Natural killer cell (primary cell): ENCODE data around the gene TXNDC11. TPM values are rescaled to one million over a fixed set of nuclear protein-coding genes. Genes with fewer than 3 reads are reported as not detected.
A peak's percentile ranks its signal among the peaks of the same experiment; 100 is the strongest.

ENCODE experiments used
- ATAC-seq, 3 donors: fragments of 150-1000 bp in 2 of 3; fragments of 200-7000 bp in 1 of 3; cut with Tn5 transposase; 1 replicate in 1 of 3; 2 replicates in 2 of 3; pipeline ENCODE4 v1.10.0; 2021; ENCODE audit warnings: mild to moderate bottlenecking in 2 of 3, moderate library complexity in 2 of 3
- DNase-seq, 2 donors: peaks; one replicate each; pipeline versions ENCODE4 v3.0.0 to v3.0.0-alpha.2; 2013 to 2021; ENCODE audit warnings: mixed read lengths in 1 of 2
- H3K27ac ChIP-seq: one replicate; pipeline ENCODE4 v1.5.1; 2013; ENCODE audit warnings: mild to moderate bottlenecking, low read length
- H3K27me3 ChIP-seq: one replicate; pipeline ENCODE4 v1.6.1; 2013; ENCODE audit warnings: low read length; ENCODE audit not compliant: control insufficient read depth, insufficient read depth
- H3K36me3 ChIP-seq: one replicate; pipeline ENCODE4 v1.6.1; 2013; ENCODE audit warnings: low read length; ENCODE audit not compliant: control insufficient read depth, insufficient read depth
- H3K4me1 ChIP-seq: one replicate; pipeline ENCODE4 v1.6.1; 2013; ENCODE audit warnings: low read length; ENCODE audit not compliant: control insufficient read depth, insufficient read depth
- H3K4me3 ChIP-seq: one replicate; pipeline ENCODE4 v1.5.1; 2013; ENCODE audit warnings: low read length
- H3K9me3 ChIP-seq: one replicate; pipeline ENCODE4 v1.6.1; 2013; ENCODE audit warnings: low read length; ENCODE audit not compliant: control insufficient read depth, insufficient read depth
- H3K27ac Mint-ChIP-seq, 2 donors: one replicate each; pipeline ENCODE4 v1.8.0; 2022; ENCODE audit warnings: mild to moderate bottlenecking in 2 of 2, mixed read lengths in 2 of 2, moderate library complexity in 1 of 2
- H3K27me3 Mint-ChIP-seq, 2 donors: one replicate each; pipeline ENCODE4 v1.8.0; 2022; ENCODE audit warnings: low read depth in 2 of 2, mixed read lengths in 2 of 2
- H3K36me3 Mint-ChIP-seq: one replicate; pipeline ENCODE4 v1.8.0; 2022; ENCODE audit warnings: mixed read lengths
- H3K4me1 Mint-ChIP-seq, 2 donors: one replicate each; pipeline ENCODE4 v1.8.0; 2022; ENCODE audit warnings: mixed read lengths in 2 of 2
- H3K4me3 Mint-ChIP-seq: one replicate; pipeline ENCODE4 v1.8.0; 2022; ENCODE audit warnings: mild to moderate bottlenecking, moderate library complexity, mixed read lengths
- H3K9me3 Mint-ChIP-seq, 2 donors: one replicate each; pipeline ENCODE4 v1.8.0; 2022; ENCODE audit warnings: mixed read lengths in 2 of 2
- CTCF ChIP-seq: fragments of 200-600 bp; IDR thresholded peaks from one replicate; pipeline ENCODE4 v1.8.0; 2022; ENCODE audit warnings: antibody characterized with exemption
- WGBS: methylation state at CpG from one replicate; pipeline ENCODE4 v1.1.7; 2013; ENCODE audit warnings: missing lambda C conversion rate; ENCODE audit not compliant: insufficient coverage; 5-methylcytosine and 5-hydroxymethylcytosine counted together
- intact Hi-C: fragments of 100-400 bp; cut with micrococcal nuclease; formaldehyde crosslinking; loops from one replicate; pipeline ENCODE4 v1.14.2; 2022
- total RNA-seq, 4 donors: library from RNA; stranded (reverse); fragments of 120-200 nt in 1 of 4; gene quantifications; one replicate each; pipeline versions ENCODE4 v1.2.3 to v1.2.4, GENCODE V29; 2013 to 2022

The TXNDC11 gene
- total RNA-seq, 3 donors from 2014 or later (not counting 1 experiment from before 2014, with no cell fraction given): 63.4 to 99.2 (median 68.9) TPM

GRCh38 chr16:11674001-11674817 is 68.4 kb downstream of the TXNDC11 start:
- peaks cover 6% of the 10 kb centered on the region for H3K27me3 ChIP-seq
- no peak overlapping the region for H3K4me3 Mint-ChIP-seq
- WGBS: 96% methylated on average over 25 of the region's 25 CpGs
- peaks cover 0 to 29% of the 10 kb centered on the region in 2 donors for H3K4me1 Mint-ChIP-seq
- H3K36me3 ChIP-seq: peaks cover 27% of the 10 kb centered on the region
- no peak overlapping the region for H3K27ac Mint-ChIP-seq
- peaks cover 67% of the 10 kb centered on the region for H3K4me1 ChIP-seq
- no peaks in the 10 kb centered on the region for H3K27me3 Mint-ChIP-seq
- no peaks in the 10 kb centered on the region for H3K36me3 Mint-ChIP-seq
- no peak overlapping the region for H3K4me3 ChIP-seq
- ATAC-seq (no peak), DNase-seq (no peak)
- H3K27ac ChIP-seq: no peak overlapping the region
- intact Hi-C loops: no loop called here
- no peaks in the 10 kb centered on the region for H3K9me3 ChIP-seq
- TF ChIP-seq CTCF: no peak
- H3K9me3 Mint-ChIP-seq: no peaks in the 10 kb centered on the region

GRCh38 chr16:11673091-11674000 is 69.3 kb downstream of the TXNDC11 start:
- Histone ChIP-seq H3K9me3 (no peaks in the 10 kb centered on the region), H3K27me3 (peaks cover 6% of the 10 kb centered on the region), H3K4me3 (no peak overlapping the region), H3K27ac (no peak overlapping the region), H3K36me3 (peaks cover 18% of the 10 kb centered on the region), H3K4me1 (peaks cover 67% of the 10 kb centered on the region)
- Mint-ChIP-seq H3K4me3 (no peak overlapping the region), H3K27me3 (no peaks in the 10 kb centered on the region), H3K9me3 (no peaks in the 10 kb centered on the region), H3K27ac (no peak overlapping the region), H3K4me1 (peaks cover 0 to 29% of the 10 kb centered on the region in 2 donors), H3K36me3 (no peaks in the 10 kb centered on the region)
- TF ChIP-seq CTCF: no peak
- ATAC-seq (no peak), DNase-seq (no peak)
- intact Hi-C loops: no loop called here
- 92% methylated on average over 25 of the region's 25 CpGs for WGBS

GRCh38 chr16:11672206-11673090 is 70.2 kb downstream of the TXNDC11 start:
- Histone ChIP-seq H3K4me3 (no peak overlapping the region), H3K9me3 (no peaks in the 10 kb centered on the region), H3K27me3 (peaks cover 6% of the 10 kb centered on the region), H3K4me1 (peaks cover 64% of the 10 kb centered on the region), H3K36me3 (peaks cover 10% of the 10 kb centered on the region), H3K27ac (peak overlapping the region; percentile 6)
- intact Hi-C loops: no loop called here
- no peak overlapping the region for H3K4me3 Mint-ChIP-seq
- peaks cover 0 to 29% of the 10 kb centered on the region in 2 donors for H3K4me1 Mint-ChIP-seq
- no peaks in the 10 kb centered on the region for H3K9me3 Mint-ChIP-seq
- H3K27ac Mint-ChIP-seq: peak overlapping the region in 1 of 2 donors; percentile 14
- WGBS: 77% methylated on average over 24 of the region's 25 CpGs
- H3K36me3 Mint-ChIP-seq: no peaks in the 10 kb centered on the region
- H3K27me3 Mint-ChIP-seq: no peaks in the 10 kb centered on the region
- TF ChIP-seq CTCF: no peak
- ATAC-seq: no peak
- peak in 1 of 2 donors; percentile 65 for DNase-seq
